ENCODE measurements around the gene FOXP1.

FOXP1 gene

DNA sequence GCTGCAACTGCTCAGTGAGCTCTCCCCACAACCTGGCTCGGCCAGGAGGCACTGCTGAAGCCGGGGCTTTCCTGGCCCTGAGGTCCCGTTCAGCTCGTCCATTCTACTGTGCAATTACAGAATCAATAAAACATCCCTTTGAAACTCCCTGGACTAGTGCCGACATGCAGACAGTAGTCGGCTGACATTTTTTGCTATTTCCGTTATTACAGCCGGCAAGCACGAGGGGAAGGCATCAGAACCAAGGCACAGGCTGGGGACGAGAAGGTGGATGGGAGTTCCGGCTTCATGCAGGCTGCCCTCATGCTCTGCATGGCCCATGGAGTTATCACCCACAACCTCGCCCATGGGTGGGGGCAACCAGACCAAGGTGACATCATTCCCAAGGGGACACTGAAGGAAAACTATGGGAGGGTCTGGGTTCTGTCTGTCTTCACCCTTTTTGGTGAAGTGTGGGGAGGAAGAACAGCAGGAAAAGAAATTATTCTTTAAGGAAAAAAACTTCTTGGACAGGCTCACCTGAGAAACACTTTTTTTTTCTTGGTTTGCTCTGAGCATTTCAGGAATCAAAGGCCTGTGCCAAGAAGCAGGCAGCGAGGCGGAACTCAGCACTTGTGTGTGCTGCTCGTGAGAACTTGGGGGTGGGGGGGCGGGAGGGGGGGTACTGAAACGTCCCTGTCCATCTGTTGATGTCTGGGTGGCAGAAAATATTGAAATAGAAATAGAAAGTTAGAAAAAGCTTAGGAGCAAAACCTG is 154.5 kb downstream of the FOXP1 start:
- DNase-seq (ENCODE audit: insufficient read length) (no peak), FAIRE-seq (no peak)
- TF ChIP-seq POLR2AphosphoS5 (IDR thresholded peaks at IDR 0.05; ENCODE audit: low read depth, low read length) = no peak
- TF ChIP-seq POLR2A (IDR thresholded peaks at IDR 0.05; ENCODE audit: low read depth, low read length) = no peak
- no peak for TF ChIP-seq TAF1 (IDR thresholded peaks at IDR 0.05; ENCODE audit: borderline replicate concordance, low read depth, low read length)

DNA sequence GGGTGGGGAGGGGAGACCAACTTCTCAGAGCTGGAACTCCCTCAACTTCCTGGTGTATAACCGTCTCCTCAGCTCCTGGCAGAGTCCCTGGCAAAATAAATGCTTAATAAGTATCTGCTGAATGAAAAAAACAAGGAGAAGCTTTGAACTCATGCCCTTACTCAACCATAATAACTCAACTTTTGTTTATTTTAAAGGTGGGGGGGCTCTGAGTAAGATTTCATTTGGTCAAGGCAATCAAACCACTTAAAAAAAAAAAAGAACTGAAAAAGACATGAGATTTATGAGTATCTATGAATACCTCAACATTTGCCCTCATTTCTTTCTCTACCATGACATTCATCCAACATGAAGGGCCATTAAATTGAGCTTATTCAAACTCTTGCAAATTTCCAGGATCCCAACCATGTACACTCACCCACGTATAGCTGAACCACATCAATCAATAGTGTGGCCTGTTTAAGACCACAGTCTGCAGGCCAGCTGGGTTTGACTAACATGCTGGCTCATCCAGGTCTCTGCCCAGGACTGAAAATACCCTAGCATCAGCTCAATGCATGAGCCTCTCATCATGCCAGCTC is 157.9 kb downstream of the FOXP1 start:
- DNase-seq (ENCODE audit: insufficient read length) (no peak), FAIRE-seq (no peak)
- no peak for TF ChIP-seq POLR2A (IDR thresholded peaks at IDR 0.05; ENCODE audit: low read depth, low read length)
- TF ChIP-seq POLR2AphosphoS5 (IDR thresholded peaks at IDR 0.05; ENCODE audit: low read depth, low read length) = no peak
- no peak for TF ChIP-seq TAF1 (IDR thresholded peaks at IDR 0.05; ENCODE audit: borderline replicate concordance, low read depth, low read length)

DNA sequence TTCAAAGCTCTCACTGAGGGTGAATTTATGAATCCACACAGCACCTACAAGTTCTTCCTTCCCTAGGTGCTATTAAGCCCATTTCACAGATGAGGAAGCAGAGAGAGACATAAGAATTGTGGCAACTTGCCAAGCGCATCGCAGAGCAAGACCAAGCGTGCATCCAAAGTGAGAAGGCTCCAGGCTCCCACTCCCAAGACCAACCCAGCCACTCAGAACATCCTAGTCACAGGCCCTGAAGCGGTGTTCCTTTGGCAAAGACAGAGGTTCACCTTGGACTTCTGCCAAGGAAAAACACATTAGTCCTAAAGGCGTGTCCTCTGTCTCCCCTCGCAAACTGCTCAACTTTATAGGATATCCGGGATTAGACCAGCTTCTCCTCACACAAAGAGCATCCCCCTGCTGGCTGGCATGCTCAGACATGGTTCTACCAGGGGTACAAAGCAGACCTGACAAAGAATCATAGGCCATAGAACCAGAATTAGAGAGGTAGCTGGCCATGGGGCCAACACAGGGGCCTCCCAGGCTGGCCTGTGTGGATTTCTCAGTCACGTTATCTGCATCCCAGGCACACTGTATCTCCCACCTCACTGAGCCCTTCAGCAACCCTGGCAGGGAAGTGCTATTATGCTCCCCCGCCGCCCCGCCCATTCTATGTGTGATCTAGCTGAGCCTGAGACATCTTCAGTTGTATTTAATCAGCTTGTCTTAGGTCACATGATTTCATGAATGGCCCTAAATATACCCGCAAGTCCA is 160.2 kb downstream of the FOXP1 start:
- DNase-seq (ENCODE audit: insufficient read length) (no peak), FAIRE-seq (no peak)
- no peak for TF ChIP-seq TAF1 (IDR thresholded peaks at IDR 0.05; ENCODE audit: borderline replicate concordance, low read depth, low read length)

DNA sequence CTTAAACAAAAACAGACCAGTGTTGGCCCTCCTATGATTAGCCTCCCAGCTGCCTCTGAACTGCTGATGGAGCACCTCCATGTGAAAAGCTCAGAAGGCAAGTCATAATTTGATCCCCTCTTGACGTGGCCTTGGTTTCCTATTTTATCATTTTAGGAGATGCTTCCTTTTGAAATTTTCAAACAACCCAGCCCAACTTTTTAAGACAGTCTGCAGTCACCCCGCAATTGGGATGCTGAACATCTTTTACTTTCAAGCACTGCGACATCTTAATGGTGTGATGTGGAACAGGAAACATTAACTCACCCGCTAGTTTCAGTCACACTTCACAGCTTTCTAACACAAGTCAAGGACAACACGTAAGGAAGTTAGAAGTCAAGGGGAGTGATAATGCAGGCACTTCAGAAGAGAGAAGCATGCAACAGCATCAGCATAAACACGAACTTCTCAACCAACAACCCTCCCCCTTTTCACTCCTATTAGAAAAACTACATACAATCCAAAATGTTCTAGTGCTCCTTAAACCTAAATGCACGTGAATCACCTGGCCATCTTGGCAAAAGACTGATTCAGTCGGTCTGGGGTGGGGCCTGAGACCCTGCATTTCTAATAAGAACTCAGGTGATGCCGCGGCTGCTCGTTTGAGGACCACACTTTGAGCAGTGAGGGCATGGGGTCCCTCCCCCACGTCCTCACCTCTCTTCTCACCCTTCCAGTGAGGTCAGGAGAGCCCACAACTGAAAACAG is 161.5 kb downstream of the FOXP1 start:
- TF ChIP-seq POLR2A (IDR thresholded peaks at IDR 0.05; ENCODE audit: low read depth, low read length) (no peak), TAF1 (IDR thresholded peaks at IDR 0.05; ENCODE audit: borderline replicate concordance, low read depth, low read length) (no peak), POLR2AphosphoS5 (IDR thresholded peaks at IDR 0.05; ENCODE audit: low read depth, low read length) (no peak)
- DNase-seq (ENCODE audit: insufficient read length) (no peak), FAIRE-seq (peak; percentile 33)

DNA sequence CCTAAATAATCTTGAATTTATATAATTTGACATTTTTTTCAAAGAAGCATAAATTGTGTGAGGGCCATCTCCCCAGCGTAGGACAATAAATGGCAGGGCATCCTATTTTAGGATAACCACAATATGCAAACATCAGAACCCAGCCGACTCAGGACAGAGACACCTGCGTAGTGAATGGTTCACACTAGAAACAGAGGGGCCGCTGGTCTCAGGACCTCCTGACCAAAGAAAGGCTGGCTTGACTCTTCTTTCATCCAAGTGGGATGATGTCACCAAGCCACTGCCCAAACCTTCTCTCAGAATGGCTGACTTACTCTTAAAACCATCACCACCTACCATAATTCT is 162.1 kb downstream of the FOXP1 start:
- DNase-seq (ENCODE audit: insufficient read length) (no peak), FAIRE-seq (no peak)
- no peak for TF ChIP-seq POLR2AphosphoS5 (IDR thresholded peaks at IDR 0.05; ENCODE audit: low read depth, low read length)
- TF ChIP-seq POLR2A (IDR thresholded peaks at IDR 0.05; ENCODE audit: low read depth, low read length) = no peak
- TF ChIP-seq TAF1 (IDR thresholded peaks at IDR 0.05; ENCODE audit: borderline replicate concordance, low read depth, low read length) = no peak

DNA sequence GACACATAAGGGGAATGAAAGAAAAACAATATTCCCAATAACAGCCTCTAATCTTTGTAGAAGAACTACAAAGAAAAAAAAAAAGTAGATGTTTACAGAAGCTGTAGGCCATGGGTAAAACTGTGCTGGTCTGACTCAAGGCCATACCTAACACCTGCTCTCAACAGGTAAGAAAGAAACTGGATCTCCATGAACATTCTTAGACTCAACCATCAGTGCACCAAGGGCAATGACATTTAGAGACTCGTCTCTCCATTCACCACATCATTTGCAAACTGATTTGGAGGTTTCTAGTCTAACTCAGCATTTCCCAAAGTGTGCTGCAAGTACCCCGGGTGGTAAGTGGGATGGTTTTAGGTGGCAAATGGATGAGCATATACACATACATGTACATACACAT is 164.2 kb downstream of the FOXP1 start:
- no peak for FAIRE-seq
- DNase-seq (ENCODE audit: insufficient read length) = no peak
- TF ChIP-seq TAF1 (IDR thresholded peaks at IDR 0.05; ENCODE audit: borderline replicate concordance, low read depth, low read length) = no peak
- TF ChIP-seq POLR2A (IDR thresholded peaks at IDR 0.05; ENCODE audit: low read depth, low read length) = no peak
- TF ChIP-seq POLR2AphosphoS5 (IDR thresholded peaks at IDR 0.05; ENCODE audit: low read depth, low read length) = no peak

DNA sequence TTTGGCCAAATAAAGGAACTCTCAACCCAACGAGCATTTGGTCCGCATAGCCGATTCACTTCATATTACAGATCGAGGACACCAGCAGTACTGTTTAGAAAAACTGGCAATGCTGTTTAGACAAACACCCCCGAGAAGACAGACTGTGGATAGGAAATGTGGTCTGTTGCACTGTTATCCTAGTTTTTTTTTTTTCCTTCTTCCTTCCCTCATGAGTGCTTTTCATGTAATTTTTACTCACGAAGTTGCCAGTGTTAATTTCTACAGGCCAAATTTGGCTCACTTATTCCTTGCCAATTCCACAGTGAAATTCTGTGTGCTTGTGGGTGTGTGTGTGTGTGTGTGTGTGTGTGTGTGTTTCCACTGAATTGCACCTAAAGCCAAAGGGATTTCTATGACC is 165.7 kb downstream of the FOXP1 start:
- DNase-seq (ENCODE audit: insufficient read length) (no peak), FAIRE-seq (no peak)
- TF ChIP-seq POLR2A (IDR thresholded peaks at IDR 0.05; ENCODE audit: low read depth, low read length) (no peak), TAF1 (IDR thresholded peaks at IDR 0.05; ENCODE audit: borderline replicate concordance, low read depth, low read length) (no peak), POLR2AphosphoS5 (IDR thresholded peaks at IDR 0.05; ENCODE audit: low read depth, low read length) (no peak)

DNA sequence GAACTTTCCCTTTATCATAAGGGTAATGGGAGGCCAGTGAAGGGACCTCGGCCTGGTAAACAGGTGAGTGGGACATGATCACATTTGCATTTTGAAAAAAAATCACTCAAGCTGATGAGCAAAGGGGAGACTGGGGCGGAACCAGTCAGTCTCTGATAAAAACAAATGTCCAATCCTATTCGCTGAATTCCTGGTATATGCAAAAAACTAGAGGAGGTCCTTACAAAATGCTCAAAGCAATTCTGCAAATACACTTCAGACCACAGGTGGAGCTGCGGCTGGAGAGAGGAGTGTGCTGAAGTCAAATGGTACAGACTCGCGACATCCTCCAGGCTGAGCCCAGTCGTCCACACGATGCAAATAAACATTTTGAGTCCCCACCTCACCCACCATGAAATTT is 166.7 kb downstream of the FOXP1 start:
- TF ChIP-seq TAF1 (IDR thresholded peaks at IDR 0.05; ENCODE audit: borderline replicate concordance, low read depth, low read length) (no peak), POLR2A (IDR thresholded peaks at IDR 0.05; ENCODE audit: low read depth, low read length) (no peak)
- no peak for DNase-seq (ENCODE audit: insufficient read length)
- FAIRE-seq = no peak

DNA sequence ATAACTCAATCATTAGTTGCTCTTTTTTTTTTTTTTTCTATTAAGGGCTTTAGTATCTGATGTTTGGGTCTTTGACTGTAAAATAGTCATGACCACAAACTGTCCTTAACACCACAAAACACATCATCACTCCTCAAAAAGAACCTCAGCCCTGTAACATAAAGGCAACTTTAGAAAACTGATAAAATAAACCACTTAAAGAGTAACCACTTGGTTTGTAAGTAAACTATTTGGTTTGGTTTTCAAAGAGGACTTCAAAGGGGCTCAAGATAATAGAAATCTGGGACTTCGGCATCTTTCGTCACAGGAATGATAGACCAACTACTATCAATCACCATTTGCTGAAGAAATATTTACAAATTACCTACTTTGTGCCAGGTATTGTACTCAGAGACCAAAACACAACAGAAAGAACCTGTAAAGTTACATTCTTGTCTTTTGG is 167.8 kb downstream of the FOXP1 start:
- FAIRE-seq (no peak), DNase-seq (ENCODE audit: insufficient read length) (no peak)
- no peak for TF ChIP-seq POLR2AphosphoS5 (IDR thresholded peaks at IDR 0.05; ENCODE audit: low read depth, low read length)
- TF ChIP-seq TAF1 (IDR thresholded peaks at IDR 0.05; ENCODE audit: borderline replicate concordance, low read depth, low read length) = no peak
- no peak for TF ChIP-seq POLR2A (IDR thresholded peaks at IDR 0.05; ENCODE audit: low read depth, low read length)

DNA sequence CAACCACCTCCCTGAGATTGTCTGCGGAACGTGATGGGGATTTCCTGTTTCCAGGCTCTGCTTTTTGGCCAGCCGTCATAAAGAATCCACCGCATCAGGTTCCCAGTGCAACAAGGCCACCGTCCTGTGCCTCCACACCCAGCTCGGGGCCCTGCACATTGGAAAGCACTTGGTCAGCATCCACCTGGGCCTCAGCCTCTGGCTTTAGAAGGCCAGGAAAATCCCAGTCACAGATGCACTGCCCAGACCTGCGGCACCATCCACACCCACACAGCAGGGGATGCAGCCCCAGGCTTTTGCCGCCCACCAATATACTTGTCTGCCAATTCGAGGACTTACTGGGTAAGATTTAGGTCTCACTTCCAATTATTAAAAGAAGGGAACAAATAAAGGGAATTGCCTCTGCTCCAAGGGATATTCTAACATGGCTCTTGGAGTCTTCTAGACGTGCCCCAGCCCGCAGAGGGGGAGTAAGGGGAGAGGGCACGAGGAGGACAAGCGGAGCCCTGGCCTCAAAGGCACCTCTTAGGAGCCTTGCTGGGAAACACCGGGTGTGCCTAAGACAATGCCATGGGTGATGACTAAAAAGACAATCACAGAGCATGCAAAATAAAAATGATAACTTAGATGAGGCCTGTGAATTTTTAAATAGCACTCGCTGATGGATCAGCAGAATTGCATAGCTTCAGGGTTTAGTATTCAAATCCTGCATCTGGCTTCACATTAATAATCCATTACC is 169.2 kb downstream of the FOXP1 start:
- TF ChIP-seq TAF1 (IDR thresholded peaks at IDR 0.05; ENCODE audit: borderline replicate concordance, low read depth, low read length) (no peak), POLR2AphosphoS5 (IDR thresholded peaks at IDR 0.05; ENCODE audit: low read depth, low read length) (no peak), POLR2A (IDR thresholded peaks at IDR 0.05; ENCODE audit: low read depth, low read length) (no peak)
- FAIRE-seq = no peak
- no peak for DNase-seq (ENCODE audit: insufficient read length)

DNA sequence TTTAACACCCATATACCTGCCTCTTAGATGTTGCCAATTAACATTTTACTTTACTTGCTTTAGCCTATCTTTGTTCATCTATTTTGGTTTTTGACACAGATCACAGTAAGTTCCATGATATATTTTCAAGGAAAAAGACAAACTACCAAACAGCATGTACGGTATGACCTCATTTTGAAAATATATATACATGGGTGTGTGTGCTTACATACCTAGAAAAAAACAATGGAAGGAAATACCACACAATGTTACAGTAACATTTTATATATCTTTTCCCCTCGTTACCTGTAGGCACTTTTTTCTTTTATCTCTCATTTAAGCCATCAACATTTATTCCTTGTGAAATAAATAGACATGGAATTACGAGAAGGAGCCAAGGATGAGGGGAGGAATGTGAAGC is 170.0 kb downstream of the FOXP1 start:
- TF ChIP-seq TAF1 (IDR thresholded peaks at IDR 0.05; ENCODE audit: borderline replicate concordance, low read depth, low read length) (no peak), POLR2AphosphoS5 (IDR thresholded peaks at IDR 0.05; ENCODE audit: low read depth, low read length) (no peak), POLR2A (IDR thresholded peaks at IDR 0.05; ENCODE audit: low read depth, low read length) (no peak)
- FAIRE-seq (no peak), DNase-seq (ENCODE audit: insufficient read length) (no peak)

All from GM12892 (cell line).